Measurements from ENCODE around the gene CDCP2. TPM values are rescaled to one million over a fixed set of nuclear protein-coding genes. Genes with fewer than 3 reads are reported as not detected.
"Not testable (repeated sequence)": the region's sequence is repeated elsewhere in the genome, so short reads cannot be mapped to it uniquely, and the experiment has no call there.

CDCP2 gene
- total RNA-seq, 1 donor from 2014 or later = not detected

DNA sequence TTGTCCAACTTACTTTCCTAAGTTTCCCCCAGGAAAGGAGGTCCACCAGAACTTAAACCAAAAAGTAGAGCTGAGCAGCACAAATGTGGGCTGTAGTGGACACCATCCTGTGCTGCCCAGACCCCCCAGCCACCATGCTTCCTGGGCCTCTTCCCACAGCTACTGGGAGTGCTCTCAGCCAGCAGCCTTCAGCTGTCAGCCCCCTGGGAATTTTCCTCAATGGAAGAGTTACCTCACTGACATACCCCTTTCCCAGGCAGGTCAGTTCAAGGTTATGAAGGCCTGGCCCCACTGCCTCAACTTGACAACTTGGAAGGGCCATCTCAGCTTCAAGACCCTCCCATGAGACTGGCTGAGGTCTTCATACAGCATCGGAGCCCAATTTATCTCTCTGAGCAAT is 47.7 kb downstream of the CDCP2 start:
- intact Hi-C loops (cut with DNase I) = no loop called here
- no peaks in the 10 kb centered on the region for H3K9me3 ChIP-seq
- no peaks in the 10 kb centered on the region for H3K4me1 ChIP-seq
- no peak overlapping the region for H3K4me3 ChIP-seq
- no peak overlapping the region for H3K27ac ChIP-seq
- no peaks in the 10 kb centered on the region for H3K27me3 ChIP-seq
- TF ChIP-seq, protein P1, sequence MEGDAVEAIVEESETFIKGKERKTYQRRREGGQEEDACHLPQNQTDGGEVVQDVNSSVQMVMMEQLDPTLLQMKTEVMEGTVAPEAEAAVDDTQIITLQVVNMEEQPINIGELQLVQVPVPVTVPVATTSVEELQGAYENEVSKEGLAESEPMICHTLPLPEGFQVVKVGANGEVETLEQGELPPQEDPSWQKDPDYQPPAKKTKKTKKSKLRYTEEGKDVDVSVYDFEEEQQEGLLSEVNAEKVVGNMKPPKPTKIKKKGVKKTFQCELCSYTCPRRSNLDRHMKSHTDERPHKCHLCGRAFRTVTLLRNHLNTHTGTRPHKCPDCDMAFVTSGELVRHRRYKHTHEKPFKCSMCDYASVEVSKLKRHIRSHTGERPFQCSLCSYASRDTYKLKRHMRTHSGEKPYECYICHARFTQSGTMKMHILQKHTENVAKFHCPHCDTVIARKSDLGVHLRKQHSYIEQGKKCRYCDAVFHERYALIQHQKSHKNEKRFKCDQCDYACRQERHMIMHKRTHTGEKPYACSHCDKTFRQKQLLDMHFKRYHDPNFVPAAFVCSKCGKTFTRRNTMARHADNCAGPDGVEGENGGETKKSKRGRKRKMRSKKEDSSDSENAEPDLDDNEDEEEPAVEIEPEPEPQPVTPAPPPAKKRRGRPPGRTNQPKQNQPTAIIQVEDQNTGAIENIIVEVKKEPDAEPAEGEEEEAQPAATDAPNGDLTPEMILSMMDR (IDR thresholded peaks at IDR 0.05) = no peak
- H3K36me3 ChIP-seq = no peaks in the 10 kb centered on the region
- no peak for DNase-seq (ENCODE audit: low spot score in 2 of 2)

DNA sequence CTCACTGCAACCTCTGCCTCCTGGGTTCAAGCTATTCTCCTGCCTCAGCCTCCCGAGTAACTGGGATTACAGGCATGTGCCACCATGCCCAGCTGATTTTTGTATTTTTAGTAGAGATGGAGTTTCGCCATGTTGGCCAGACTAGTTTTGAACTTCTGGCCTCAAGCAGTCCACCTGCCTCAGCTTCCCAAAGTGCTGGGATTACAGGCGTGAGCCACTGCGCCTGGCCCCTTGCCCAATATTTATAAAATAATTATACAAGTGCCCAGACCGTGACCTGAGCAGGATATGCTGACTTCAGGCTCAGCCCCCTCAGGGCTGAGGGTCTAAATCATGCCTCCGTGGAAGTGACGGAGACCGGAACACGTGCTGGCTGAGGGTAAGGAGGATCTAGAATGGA is 48.2 kb downstream of the CDCP2 start:
- H3K9me3 ChIP-seq; H3K27me3 ChIP-seq; H3K4me1 ChIP-seq; H3K36me3 ChIP-seq; H3K27ac ChIP-seq; intact Hi-C loops (cut with DNase I); DNase-seq (ENCODE audit: low spot score in 2 of 2); H3K4me3 ChIP-seq: not testable (repeated sequence)

DNA sequence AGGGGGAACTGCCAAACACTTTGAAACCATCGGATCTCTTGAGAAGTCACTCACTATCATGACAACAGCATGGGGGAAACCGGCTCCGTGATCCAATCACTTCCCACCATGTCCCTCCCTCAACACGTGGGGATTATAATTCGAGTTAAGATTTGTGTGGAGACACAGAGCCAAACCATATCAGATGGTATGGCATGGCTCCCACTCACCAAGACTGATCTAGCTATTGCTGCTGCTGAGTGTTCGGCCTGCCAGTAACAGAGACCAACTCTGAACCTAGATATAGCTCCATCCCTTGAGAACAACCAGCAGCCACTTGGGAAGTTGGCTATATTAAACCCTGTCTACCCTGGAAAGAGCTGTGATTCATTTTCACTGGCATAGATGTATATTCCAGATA is 49.4 kb downstream of the CDCP2 start:
- intact Hi-C loops (cut with DNase I) = no loop called here
- no peaks in the 10 kb centered on the region for H3K27me3 ChIP-seq
- TF ChIP-seq, protein P1 (IDR thresholded peaks at IDR 0.05) = no peak

DNA sequence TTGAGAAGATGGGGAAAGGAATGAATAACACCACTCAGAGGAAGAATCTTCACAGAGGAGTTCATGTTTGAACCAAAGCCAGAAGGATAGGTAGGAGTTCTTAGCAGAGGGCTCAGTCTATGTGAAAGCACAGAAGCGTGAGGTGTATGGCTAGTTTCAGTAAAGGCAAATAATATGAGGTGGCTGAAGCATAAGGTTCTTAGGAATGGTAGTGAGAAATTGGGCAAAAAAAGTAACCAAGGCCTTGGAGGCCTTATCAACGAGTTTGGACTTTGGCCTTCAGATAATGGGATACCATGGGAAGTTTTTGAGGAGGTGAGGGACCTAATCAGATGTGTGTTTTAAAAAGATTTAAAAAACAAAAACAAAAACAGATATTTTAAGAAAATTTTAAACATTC is 52.3 kb downstream of the CDCP2 start:
- no peak overlapping the region for H3K27ac ChIP-seq
- H3K27me3 ChIP-seq = no peaks in the 10 kb centered on the region
- H3K9me3 ChIP-seq = no peaks in the 10 kb centered on the region
- no peaks in the 10 kb centered on the region for H3K4me1 ChIP-seq
- TF ChIP-seq, protein P1 (IDR thresholded peaks at IDR 0.05) = no peak
- intact Hi-C loops (cut with DNase I) = no loop called here
- H3K36me3 ChIP-seq = peaks cover 0 to 3% of the 10 kb centered on the region in 2 donors
- no peak for DNase-seq (ENCODE audit: low spot score in 2 of 2)
- H3K4me3 ChIP-seq = no peak overlapping the region

More for the DNA sequence above, 49.4 kb downstream of the CDCP2 start:
- no peaks in the 10 kb centered on the region for H3K4me1 ChIP-seq
- no peak overlapping the region for H3K27ac ChIP-seq
- H3K9me3 ChIP-seq = no peaks in the 10 kb centered on the region
- no peaks in the 10 kb centered on the region for H3K36me3 ChIP-seq
- no peak overlapping the region for H3K4me3 ChIP-seq
- no peak for DNase-seq (ENCODE audit: low spot score in 2 of 2)

DNA sequence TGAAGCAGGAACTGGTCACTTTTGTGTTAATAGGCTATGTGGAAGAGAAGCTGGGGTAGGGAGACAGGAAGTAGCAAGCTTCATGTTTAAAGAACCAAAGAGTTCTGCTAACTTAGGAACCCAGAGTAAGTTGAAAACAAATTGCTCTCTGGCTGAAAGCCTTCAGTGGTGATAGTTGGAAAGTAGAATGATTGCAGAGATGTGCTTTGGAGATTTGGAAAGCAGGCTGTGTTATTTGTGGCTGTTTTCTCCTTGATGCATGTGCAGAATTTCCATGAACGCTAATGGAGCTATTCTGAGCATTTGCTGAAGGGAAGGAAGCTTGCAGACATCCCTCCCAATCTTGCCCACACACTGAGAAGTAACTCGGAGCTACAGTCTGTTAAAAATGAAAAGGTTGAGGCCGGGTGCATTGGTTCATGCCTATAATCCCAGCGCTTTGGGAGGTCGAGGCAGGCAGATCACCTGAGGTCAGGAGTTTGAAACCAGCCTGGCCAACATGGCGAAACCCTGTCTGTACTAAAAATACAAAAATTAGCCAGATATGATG is 53.7 kb downstream of the CDCP2 start:
- no peaks in the 10 kb centered on the region for H3K4me1 ChIP-seq
- peaks cover 0 to 3% of the 10 kb centered on the region in 2 donors for H3K36me3 ChIP-seq
- H3K9me3 ChIP-seq = no peaks in the 10 kb centered on the region
- H3K27ac ChIP-seq = no peak overlapping the region
- TF ChIP-seq, protein P1 (IDR thresholded peaks at IDR 0.05) = no peak
- H3K4me3 ChIP-seq = no peak overlapping the region
- intact Hi-C loops (cut with DNase I) = no loop called here
- DNase-seq (ENCODE audit: low spot score in 2 of 2) = no peak
- H3K27me3 ChIP-seq = no peaks in the 10 kb centered on the region

DNA sequence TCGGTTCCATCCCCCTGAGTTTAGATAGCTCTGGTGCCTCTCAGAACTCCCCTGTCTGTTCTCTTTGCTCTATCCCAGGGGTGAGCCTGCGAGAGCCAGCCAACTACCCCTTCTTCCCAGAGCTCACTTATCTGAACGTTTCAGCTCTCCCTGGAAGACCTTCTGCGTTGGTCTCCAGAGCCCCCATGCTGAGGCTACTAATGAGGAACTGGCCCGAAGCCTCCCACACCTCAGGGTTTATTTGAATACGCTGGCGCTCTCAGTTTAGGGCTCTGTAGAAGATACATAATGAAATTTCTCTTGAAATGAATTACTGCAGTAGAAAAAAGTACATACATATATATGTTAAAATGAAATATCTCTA is 55.9 kb downstream of the CDCP2 start:
- no peaks in the 10 kb centered on the region for H3K27me3 ChIP-seq
- no peak overlapping the region for H3K4me3 ChIP-seq
- TF ChIP-seq, protein P1 (IDR thresholded peaks at IDR 0.05) = no peak
- peaks cover 0 to 3% of the 10 kb centered on the region in 2 donors for H3K36me3 ChIP-seq
- H3K27ac ChIP-seq = no peak overlapping the region
- no peaks in the 10 kb centered on the region for H3K4me1 ChIP-seq
- no peaks in the 10 kb centered on the region for H3K9me3 ChIP-seq
- intact Hi-C loops (cut with DNase I) = no loop called here
- no peak for DNase-seq (ENCODE audit: low spot score in 2 of 2)

Data from ascending aorta (tissue), 2 donors.